HG03045 (cell line): ENCODE results near the gene GLTP.

Source experiments
- ATAC-seq: cut with Tn5 transposase; IDR thresholded peaks from one replicate; pipeline ENCODE4 v1.9.1; 2021; ENCODE audit warnings: mild to moderate bottlenecking, moderate library complexity; ENCODE audit not compliant: unreplicated experiment

Gene GLTP

GRCh38 chr12:109827566-109828550, 52.5 kb downstream of the GLTP start:
- ATAC-seq = no peak

GRCh38 chr12:109827080-109827479, 53.3 kb downstream of the GLTP start:
- ATAC-seq = no peak

- no peak for ATAC-seq
Observed at GRCh38 chr12:109824731-109825130, 55.6 kb downstream of the GLTP start.

DNA sequence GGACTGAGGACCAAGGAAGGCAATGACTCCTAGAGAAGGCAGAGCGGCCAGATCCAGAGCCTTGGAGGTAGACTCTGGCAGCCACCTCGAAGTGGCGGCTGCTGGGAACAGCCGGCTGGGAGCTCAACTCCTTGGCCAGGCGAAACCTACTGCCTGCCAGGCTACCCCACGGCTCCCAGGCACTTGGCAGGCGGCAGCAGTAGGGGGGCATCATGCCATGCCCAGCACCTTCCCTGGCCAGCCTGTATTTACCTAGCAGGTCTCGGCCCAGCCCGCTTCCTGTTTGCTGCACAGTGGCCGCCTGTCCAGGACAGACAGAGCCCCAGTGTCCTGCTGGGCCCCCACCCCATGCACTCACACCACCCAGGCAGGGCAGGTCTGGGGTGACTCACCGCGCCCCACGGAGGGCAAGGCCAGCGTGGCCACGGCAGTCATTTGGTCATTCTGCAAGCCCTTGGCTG, 57.4 kb downstream of the GLTP start:
- ATAC-seq = no peak

DNA sequence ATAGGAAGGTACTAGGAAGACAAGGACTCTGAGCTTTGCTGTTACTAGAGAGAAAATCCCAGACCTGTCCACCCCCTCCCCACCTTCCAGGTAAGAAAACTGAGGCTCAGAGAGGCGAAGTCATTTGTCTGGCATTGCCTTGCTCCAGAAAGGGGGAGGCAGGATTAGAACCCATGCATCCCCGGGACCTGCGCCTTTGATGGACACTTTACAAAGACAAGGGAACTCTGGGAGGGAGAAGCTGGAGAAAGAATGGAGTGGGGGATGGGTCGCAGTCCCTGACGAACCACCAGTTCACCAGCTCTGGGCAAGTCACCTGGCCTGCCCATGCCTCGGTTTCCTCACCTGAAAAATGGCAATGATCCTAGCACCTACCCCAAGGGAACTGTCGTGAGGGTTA, 57.9 kb downstream of the GLTP start:
- ATAC-seq = no peak

DNA sequence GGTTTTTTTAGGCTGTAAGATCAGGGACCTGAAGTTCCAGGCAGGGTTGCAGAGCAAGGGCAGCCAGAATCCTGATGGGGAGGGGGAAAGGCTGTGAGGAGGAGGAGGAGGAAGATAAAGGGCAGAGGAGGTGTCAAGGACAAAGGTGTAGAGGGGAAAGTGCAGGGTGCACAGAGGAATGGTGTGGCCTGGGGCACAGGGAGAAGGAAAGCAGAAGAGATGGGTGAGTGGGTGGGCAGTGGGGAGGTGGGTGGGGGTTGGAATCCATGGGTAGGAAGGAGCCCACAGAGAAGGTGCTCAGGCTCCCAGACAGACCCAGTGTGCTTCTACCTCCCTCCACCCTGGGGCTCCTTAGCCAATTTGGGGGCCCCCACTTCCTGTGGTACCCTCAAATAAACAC, 58.4 kb downstream of the GLTP start:
- ATAC-seq = no peak

DNA sequence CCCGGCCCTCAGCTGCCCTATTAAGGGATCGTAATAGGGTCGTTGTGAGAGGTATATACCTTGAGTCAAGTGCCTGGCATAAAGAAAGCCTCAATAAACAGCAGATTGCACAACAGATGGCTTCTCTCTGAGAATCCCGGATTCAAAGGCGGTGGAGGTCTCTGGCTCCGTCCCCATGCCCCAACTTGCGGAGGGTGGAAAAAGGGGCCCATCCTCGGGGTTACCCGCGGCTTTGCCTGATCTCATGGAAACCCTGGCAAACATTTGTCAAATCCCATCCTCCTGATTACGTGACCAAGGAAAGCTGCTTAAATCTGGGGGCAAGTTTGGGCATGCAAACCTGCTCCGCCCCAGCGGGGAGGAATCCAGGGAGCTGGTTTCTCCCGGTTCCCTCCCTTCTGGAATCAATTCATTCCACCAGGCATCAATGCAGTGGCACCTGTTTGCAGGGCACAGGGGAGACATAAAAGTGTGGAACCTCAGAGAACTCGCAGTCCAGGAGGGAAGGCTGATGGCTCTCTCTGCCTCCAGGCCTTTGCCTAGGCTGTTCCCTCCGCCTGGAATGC, 59.4 kb downstream of the GLTP start:
- ATAC-seq = no peak

GRCh38 chr12:109818905-109819500, 61.3 kb downstream of the GLTP start:
- no peak for ATAC-seq

- no peak for ATAC-seq
Observed at GRCh38 chr12:109818253-109818652, 62.1 kb downstream of the GLTP start.

DNA sequence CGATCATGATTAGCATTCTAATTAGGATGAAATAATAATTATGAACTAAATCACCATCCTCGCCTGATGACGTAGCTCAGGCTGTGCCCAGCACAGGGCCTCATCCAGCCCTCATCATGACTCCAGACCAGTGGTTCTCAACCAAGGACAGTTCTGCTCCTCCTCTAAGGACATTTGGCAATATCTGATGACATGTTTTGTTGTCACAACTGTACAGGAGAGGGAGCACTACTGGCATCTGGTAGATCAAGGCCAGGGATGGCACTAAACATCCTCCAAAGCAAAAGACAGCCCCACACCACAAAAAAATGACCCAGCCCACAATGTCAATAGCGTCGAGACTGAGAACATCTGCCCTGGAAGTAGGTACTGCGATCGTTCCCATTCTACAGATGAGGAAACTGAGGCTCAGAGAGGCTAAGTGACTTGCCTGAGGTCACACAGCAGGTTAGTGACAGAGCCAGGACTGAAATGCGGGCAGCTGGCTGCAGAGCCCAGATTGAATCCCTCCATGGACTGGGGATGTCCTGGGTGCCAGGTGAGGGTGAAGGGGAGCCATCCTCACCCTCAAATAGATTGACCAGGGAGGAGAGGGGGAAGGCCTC, 62.6 kb downstream of the GLTP start:
- no peak for ATAC-seq

DNA sequence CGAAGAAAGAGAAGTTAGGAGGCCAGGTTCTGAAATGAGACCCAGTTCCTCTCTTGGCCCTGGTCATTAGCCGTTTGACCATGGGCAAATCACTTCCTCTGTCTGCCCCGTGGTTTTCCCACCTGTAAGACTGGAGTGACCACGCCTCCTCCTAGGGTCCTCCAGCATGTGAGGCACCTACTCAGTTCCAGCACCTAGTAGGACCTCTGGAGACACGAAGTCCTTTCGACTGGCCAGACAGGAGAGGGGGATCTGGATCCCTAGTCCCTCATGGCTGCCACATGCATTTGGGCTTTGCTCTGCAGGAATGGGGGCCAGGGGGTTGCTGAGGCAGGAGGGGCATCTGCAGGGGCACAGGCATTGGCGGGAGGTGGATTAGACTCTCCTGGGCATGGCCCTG, 63.5 kb downstream of the GLTP start:
- ATAC-seq = no peak

- no peak for ATAC-seq
Observed at GRCh38 chr12:109815757-109816617, 64.4 kb downstream of the GLTP start.

DNA sequence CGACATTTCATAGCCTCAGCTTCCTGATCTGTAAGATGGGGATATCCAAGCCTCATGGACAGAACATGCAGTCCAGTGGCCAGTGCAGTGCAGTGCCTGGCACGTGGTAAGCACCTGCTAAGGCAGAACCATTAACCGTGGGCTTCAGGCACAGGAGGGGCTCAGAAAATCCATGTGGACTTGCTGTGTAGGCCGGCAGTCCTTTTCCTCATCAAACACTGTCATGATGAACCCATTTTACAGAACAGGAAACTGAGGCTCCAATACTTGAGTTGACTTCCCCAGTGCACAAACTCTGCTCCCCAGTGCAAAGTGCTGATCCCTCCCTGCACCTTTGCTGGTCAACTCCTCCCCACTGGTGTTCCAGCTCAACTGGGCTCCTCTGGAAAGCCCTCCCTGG, 65.1 kb downstream of the GLTP start:
- ATAC-seq = no peak

DNA sequence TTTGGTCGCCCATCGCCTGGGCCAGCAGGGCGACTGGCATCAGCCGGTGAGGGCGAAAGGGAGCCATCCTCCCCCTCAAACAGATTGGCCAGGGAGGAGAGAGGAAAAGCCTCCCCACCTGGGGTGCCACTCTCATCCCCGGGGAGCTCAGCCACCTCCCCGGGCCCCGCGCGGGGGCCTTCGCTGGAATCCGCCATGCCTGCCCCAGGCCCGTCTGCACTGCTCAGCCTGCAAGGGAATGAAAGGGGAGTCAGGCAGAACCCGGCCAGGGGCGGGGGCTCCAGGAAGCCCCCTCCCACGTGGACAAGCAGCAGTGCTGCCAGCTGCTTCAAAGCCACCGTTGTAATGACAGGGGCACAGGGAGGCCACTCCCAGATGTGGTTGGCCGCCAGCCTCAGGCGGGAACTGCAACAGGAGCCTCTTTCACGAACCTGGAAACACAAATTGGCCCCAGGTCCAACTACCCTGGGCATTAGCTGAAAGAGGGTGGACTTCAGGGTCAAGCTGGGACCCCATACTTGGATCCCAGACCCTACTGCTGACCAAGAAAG, 65.7 kb downstream of the GLTP start:
- ATAC-seq = no peak

GRCh38 chr12:109813810-109814416, 66.4 kb downstream of the GLTP start:
- ATAC-seq = no peak

DNA sequence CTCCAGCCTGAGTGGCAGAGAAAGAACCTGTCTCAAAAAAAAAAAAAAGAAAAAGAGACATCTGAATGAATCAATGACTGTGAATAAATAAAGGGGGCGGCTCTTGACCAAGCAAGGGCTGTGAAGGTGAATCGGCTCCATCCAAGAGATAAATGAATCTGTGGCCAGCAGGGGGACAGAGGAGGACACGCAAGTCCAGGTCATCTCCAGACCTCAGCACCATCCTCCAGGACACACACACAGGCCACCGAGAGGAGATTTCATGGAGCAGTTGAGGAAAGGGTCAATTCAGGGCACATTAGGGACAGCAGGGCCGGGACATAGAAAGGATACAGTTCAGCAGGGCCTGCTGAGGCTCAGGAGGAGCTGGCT, 68.7 kb downstream of the GLTP start:
- no peak for ATAC-seq

- ATAC-seq = no peak
Observed at GRCh38 chr12:109810954-109811623, 69.3 kb downstream of the GLTP start.

GRCh38 chr12:109808876-109809646, 71.3 kb downstream of the GLTP start:
- ATAC-seq = no peak
